T-helper 2 cell treated with Interferon-gamma antibody and Interleukin-4, amounts not matched to agents 5 μg/mL and 100 μg/mL, for 36 hours (primary cell): Measurements from ENCODE around the gene TP53TG5.

Source experiments
- DNase-seq: peaks from one replicate; pipeline ENCODE4 v3.0.0; 2021; ENCODE audit warnings: low spot score
- H3K27ac Mint-ChIP-seq: one replicate; pipeline ENCODE4 v1.8.0; 2021; ENCODE audit warnings: mild to moderate bottlenecking, mixed read lengths
- H3K27me3 Mint-ChIP-seq: one replicate; pipeline ENCODE4 v1.8.0; 2021; ENCODE audit warnings: low read depth, mixed read lengths
- H3K36me3 Mint-ChIP-seq: one replicate; pipeline ENCODE4 v1.8.0; 2021; ENCODE audit warnings: low read depth, mixed read lengths
- H3K4me1 Mint-ChIP-seq: one replicate; pipeline ENCODE4 v1.8.0; 2021; ENCODE audit warnings: low read depth, mixed read lengths
- H3K4me3 Mint-ChIP-seq: one replicate; pipeline ENCODE4 v1.8.0; 2022; ENCODE audit warnings: mild to moderate bottlenecking, moderate library complexity, mixed read lengths
- H3K9me3 Mint-ChIP-seq: one replicate; pipeline ENCODE4 v1.8.0; 2021; ENCODE audit warnings: mixed read lengths

The TP53TG5 gene

DNA sequence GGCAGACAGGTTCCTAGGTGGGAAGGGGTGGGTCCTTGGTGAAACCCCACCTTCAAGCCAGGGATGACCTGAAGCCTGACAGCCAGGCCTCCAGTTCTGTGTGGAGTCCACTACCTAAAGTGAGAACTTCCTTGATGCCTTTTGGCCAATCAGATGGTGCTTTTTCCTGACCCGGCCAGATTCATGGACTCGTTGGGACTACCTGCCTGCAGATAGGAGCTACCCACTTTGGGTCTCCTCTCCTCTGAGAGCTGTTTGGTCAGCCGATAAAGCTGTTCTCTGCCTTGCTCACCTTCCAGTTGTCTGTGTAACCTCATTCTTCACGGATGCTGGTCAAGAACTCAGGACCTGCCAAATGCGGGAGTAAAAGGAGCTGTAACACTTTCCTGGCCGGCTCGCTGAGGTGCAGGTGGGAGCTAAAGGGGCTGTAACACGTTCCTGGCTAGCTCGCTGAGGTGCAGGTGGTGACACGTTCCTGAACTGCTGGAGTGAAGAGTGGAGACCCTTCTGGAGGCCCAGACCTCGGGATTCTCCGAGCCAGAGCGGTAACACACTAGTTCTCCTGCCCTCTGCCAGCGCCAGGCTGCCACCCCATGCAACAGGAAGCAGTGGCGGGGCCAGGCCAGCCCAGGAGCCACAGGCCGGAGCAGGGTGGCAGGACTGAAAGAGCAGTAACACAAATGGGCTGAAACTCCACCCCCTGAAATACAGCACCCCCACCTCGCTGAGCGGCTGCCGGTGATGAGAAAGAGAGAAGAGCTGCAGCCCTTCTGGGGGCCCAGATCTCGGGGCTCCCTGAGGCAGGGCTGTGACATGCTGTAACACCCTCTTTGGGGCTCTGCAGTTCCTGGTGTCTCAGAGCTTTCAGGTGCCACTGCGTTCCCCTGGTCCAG is 16.3 kb upstream of the TP53TG5 start:
- no peak overlapping the region for H3K27ac Mint-ChIP-seq
- H3K36me3 Mint-ChIP-seq, result no peaks in the 10 kb centered on the region
- no peak for DNase-seq
- H3K27me3 Mint-ChIP-seq, result no peaks in the 10 kb centered on the region
- H3K9me3 Mint-ChIP-seq, result peaks cover 3% of the 10 kb centered on the region
- H3K4me3 Mint-ChIP-seq, result no peak overlapping the region
- H3K4me1 Mint-ChIP-seq, result no peaks in the 10 kb centered on the region

DNA sequence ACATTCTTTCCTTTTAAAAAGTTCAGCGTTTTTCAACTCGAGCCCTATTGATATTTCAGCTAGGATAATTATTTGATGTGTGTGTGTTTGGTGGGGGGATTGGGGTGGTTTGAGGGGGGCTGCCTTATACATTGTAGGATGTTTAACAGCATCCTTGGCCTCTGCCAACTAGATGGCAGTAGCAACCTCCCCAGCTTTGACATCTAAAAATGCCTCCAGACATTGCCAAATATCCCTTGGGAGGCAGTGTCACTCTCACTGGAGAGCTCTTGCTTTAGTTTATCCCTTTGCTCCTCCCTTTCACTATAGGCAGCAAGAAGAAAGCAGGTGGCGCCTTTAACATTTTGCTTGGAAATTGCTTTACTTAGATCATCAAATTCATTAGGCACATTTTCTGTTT is 14.6 kb upstream of the TP53TG5 start:
- Mint-ChIP-seq H3K27ac (no peak overlapping the region), H3K4me1 (no peaks in the 10 kb centered on the region), H3K36me3 (no peaks in the 10 kb centered on the region), H3K4me3 (no peak overlapping the region), H3K9me3 (no peaks in the 10 kb centered on the region), H3K27me3 (no peaks in the 10 kb centered on the region)
- DNase-seq, result no peak

DNA sequence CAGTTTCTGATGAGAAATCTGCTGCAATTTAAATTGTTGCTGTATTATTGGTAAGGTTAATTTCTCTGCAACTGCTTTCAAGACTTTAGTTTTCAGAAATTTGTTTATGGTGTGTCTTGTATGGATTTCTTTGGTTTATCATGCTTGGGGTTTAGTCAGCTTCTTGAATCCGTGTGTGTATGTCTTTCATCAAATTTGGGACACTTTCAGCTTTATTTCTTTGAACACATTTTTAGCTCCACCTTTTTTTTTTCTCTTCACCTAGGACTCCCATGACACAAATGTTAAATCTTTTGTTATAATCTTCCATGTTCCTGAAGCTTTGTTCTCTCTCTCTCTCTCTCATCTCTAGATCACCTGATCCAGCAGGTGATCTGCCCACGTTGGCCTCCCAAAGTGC is 13.4 kb upstream of the TP53TG5 start:
- H3K4me3 Mint-ChIP-seq, result no peak overlapping the region
- no peaks in the 10 kb centered on the region for H3K4me1 Mint-ChIP-seq
- H3K36me3 Mint-ChIP-seq, result no peaks in the 10 kb centered on the region
- peaks cover 9% of the 10 kb centered on the region for H3K9me3 Mint-ChIP-seq
- no peak overlapping the region for H3K27ac Mint-ChIP-seq
- no peaks in the 10 kb centered on the region for H3K27me3 Mint-ChIP-seq
- DNase-seq, result no peak

DNA sequence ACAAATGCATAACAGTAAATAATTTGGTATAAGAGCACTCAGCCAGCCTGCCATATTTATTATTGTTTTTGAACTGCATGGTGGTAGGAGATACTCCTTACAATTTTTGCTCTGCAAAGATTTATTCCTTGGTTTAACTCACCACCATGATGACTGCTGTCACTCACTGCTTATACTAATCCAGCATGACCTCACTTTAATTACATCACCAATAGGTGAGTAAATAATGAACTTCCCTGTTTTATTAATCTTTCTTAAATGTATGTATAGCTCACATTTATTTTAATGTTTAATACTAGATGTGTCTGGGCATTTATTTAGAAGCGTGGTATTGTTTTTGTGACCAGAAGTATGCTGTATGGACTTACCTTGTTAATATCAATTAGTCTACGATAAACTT is 12.8 kb upstream of the TP53TG5 start:
- no peaks in the 10 kb centered on the region for H3K36me3 Mint-ChIP-seq

DNA sequence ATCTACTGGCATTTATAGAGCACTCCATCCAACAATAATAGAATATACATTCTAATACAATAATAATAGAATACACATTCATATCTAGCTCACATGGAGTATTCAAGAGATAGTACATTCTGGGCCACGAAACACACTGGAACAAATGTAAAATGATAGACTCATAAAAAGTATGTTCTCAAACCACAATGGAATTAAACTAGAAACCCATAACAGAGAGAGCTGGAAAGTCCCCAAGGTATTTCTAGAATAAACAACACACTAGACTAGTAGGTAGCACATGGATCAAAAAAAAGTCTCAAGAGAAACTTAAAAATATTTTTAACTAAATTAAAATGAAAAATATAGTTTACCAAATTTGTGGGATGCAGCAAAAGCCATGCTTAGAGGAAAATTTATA is 9.1 kb upstream of the TP53TG5 start:
- DNase-seq, result no peak
- peaks cover 9% of the 10 kb centered on the region for H3K9me3 Mint-ChIP-seq
- no peaks in the 10 kb centered on the region for H3K27me3 Mint-ChIP-seq
- H3K27ac Mint-ChIP-seq, result no peak overlapping the region
- H3K36me3 Mint-ChIP-seq, result no peaks in the 10 kb centered on the region
- H3K4me3 Mint-ChIP-seq, result no peak overlapping the region
- no peaks in the 10 kb centered on the region for H3K4me1 Mint-ChIP-seq

More for the DNA sequence above, 12.8 kb upstream of the TP53TG5 start:
- Mint-ChIP-seq H3K27me3 (no peaks in the 10 kb centered on the region), H3K4me3 (no peak overlapping the region), H3K4me1 (no peaks in the 10 kb centered on the region), H3K27ac (no peak overlapping the region), H3K9me3 (peaks cover 9% of the 10 kb centered on the region)
- DNase-seq, result no peak

DNA sequence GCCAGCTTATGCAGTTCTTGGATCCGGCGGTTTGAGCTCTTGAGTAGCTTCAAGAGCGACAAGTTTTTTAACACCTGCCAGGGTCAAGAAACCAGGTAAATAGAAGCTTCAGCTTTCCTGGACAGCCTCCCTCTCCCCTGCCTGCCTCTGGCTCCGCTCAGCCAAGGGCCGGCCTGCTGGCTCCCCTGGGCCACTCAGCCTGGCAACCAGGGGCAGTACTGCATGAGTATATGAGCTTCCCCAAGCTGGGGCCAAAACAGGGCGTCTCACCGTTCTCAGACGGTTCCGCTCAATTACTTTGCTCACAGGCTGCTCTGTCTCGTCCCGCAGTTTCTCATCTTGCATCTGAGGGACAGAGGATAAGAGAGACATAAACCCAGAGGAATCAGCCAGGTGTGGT is 856 bp downstream of the TP53TG5 start:
- H3K36me3 Mint-ChIP-seq, result no peaks in the 10 kb centered on the region
- H3K4me1 Mint-ChIP-seq, result peaks cover 11% of the 10 kb centered on the region
- H3K4me3 Mint-ChIP-seq, result no peak overlapping the region
- no peak overlapping the region for H3K27ac Mint-ChIP-seq
- H3K27me3 Mint-ChIP-seq, result no peaks in the 10 kb centered on the region
- DNase-seq, result no peak
- no peaks in the 10 kb centered on the region for H3K9me3 Mint-ChIP-seq

DNA sequence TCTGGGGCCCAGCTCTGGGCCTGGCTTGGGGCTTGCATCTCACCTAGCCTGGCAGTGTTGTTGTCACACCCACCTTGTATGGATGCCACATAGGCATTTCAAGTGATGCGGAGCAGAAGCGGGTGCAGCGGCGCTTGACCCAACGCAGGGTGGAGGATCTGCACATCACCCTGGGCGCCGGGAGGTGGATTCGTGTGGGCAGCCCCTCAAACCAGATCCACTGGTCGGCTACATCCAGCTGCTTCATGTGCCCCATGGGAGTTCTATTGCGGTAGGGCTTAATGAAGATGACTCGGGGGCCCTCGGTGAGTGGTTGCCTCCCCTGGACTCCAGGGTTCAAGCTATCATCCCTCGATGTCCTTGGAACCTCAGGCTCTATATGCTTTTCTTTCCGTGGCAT is 3.2 kb downstream of the TP53TG5 start:
- Mint-ChIP-seq H3K36me3 (no peaks in the 10 kb centered on the region), H3K4me1 (peaks cover 13% of the 10 kb centered on the region), H3K9me3 (no peaks in the 10 kb centered on the region), H3K4me3 (no peak overlapping the region), H3K27me3 (no peaks in the 10 kb centered on the region), H3K27ac (no peak overlapping the region)
- DNase-seq, result no peak

DNA sequence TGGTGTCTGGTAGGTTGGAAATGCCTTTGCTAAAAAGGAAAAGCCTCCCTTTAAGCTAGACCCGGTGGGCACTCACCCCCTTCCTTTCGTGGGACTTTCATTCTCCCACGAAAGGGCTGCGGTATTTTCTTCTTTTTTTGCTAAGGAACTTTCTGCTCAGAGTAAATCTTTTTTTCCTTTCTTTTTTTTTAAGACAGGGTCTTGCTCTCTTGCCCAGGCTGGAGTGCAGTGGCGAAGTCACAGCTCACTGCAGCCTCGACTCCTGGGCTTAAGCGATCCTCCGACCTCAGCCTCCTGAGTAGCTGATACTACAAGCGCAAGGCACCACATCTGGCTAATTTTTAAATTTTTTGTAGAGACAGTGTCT is 4.0 kb downstream of the TP53TG5 start:
- H3K4me3 Mint-ChIP-seq, result peak overlapping the region; percentile 77
- no peak for DNase-seq
- no peaks in the 10 kb centered on the region for H3K27me3 Mint-ChIP-seq
- peaks cover 1% of the 10 kb centered on the region for H3K36me3 Mint-ChIP-seq
- no peak overlapping the region for H3K27ac Mint-ChIP-seq
- no peaks in the 10 kb centered on the region for H3K9me3 Mint-ChIP-seq
- peaks cover 13% of the 10 kb centered on the region for H3K4me1 Mint-ChIP-seq

DNA sequence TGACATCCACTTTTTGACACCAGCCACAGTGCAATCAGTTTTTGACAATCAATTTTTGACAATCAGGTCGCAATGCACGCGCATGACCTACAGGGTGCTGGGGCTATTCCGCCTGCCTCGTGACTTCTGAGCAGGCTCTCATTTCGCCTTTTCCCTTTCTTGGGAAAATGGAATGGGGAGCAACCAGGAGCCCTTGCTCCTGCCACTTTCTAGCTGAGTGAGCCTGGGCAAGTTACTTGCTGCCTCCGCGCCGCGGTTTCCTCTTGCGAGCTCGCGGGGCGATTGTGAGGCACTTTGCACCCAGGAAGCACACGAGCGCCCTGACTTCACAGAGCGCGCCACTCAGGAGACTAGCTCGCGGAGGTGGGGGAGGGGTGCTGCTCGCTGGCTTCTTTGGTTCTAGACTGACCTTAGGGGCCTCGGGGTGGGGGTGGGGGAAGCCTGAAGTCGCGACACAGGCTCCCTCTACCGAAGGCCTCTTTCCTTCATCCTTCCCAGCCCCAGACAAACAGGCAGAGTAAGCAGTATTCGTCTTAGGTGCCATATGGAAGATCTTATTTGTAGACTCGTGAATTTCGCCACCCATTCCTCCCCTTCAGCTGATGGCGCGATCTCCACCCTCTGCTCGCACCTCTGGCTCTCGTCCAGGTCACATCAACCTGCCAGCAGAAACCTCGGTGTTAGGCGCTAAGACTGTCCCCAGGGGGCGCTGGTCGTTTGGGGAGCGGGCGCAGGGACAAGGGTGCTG is 4.6 kb downstream of the TP53TG5 start:
- Mint-ChIP-seq H3K27me3 (no peaks in the 10 kb centered on the region), H3K36me3 (peaks cover 6% of the 10 kb centered on the region), H3K27ac (peak overlapping the region; percentile 80), H3K4me1 (peaks cover 18% of the 10 kb centered on the region), H3K4me3 (peak overlapping the region; percentile 77), H3K9me3 (no peaks in the 10 kb centered on the region)
- peak; percentile 81 for DNase-seq

DNA sequence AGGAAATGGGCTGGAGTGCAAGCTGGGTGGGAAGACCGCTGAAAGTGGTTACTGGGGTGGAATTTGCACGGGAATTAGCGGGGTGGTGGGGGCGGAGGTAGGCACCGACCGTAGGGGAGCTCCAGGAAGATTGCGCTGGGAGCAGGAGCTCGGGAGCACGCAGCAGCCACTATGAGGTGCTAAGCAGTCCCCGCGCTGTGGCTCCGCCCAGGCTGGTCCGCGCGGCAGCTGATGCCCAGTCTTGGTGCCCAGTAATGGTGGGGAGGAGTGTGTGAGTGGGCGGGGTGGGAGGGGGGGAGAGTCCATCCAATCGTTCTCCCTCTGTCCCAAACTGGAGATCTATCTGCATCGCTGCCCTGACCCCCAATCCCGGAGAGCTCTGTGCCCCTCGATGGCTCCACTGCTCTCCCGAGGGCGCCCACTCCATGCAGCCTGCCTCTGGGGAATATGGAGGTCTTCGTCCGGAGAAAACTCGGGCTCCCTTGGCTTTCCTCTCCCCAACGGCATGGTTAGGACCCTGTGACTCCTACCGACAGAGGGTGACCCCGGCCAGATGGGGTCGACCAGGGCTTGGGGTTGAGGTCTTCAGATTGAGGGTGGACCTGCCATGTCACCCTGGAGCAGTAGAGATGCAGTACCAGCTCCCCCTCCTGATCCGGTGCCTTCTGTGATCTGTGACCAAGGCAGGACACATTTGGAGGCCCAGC is 5.3 kb downstream of the TP53TG5 start:
- Mint-ChIP-seq H3K9me3 (no peaks in the 10 kb centered on the region), H3K27me3 (no peaks in the 10 kb centered on the region), H3K4me1 (peaks cover 25% of the 10 kb centered on the region), H3K27ac (peak overlapping the region; percentile 80), H3K36me3 (peaks cover 13% of the 10 kb centered on the region), H3K4me3 (peak overlapping the region; percentile 77)
- no peak for DNase-seq

DNA sequence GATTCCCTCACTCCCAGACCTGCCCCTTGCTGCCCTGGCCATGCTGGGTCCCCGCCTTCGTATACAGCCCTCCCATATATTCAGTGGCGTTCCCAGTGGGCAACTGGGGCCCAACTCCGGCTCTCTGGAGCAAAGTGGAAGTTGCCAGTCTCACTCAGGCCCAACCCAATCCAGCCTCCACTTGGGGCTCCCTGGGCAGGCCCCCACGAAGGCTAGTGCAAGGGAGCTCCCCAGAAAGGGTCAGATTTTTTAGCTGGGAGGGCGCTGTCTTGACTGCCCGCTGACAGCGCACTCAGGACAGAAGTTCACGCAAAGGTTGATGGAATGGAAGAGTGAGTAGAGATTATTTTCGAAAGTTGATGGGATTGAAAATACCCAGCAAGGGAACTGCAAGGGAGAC is 5.9 kb downstream of the TP53TG5 start:
- Mint-ChIP-seq H3K4me3 (peak overlapping the region; percentile 39), H3K4me1 (peaks cover 26% of the 10 kb centered on the region), H3K9me3 (no peaks in the 10 kb centered on the region), H3K27ac (peak overlapping the region; percentile 22), H3K36me3 (peaks cover 18% of the 10 kb centered on the region), H3K27me3 (no peaks in the 10 kb centered on the region)
- DNase-seq, result no peak

DNA sequence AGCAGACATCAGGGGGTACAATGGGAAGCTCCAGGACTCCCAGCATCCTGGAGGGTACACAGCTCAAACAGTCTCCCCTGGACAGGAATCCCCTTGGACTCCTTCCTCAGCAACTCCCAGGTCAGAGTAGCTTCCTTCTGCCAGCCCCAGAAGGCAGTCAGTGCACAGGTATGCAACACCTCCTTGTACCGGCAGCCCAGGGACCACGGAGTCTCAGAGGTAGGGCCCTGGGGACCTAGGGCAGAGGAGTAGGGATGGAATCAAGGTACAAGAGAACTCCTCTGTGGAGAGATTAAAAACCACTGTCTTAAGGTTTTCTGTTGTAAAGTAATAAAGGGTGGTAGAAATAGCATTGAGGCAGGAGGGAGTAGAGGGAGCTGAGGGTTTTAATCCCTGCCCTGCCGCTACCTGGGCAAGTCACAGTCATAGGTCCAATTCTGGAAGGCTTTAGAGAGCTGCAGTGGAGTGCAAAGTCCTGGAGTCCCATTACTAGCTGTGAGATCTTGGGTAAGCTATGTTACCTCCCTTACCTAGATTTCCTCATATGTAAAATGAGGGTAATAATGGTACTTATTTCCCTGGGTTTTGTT is 7.5 kb downstream of the TP53TG5 start:
- Mint-ChIP-seq H3K9me3 (no peaks in the 10 kb centered on the region), H3K27me3 (no peaks in the 10 kb centered on the region), H3K4me3 (no peak overlapping the region), H3K4me1 (peaks cover 28% of the 10 kb centered on the region), H3K36me3 (peaks cover 25% of the 10 kb centered on the region), H3K27ac (no peak overlapping the region)
- DNase-seq, result no peak

DNA sequence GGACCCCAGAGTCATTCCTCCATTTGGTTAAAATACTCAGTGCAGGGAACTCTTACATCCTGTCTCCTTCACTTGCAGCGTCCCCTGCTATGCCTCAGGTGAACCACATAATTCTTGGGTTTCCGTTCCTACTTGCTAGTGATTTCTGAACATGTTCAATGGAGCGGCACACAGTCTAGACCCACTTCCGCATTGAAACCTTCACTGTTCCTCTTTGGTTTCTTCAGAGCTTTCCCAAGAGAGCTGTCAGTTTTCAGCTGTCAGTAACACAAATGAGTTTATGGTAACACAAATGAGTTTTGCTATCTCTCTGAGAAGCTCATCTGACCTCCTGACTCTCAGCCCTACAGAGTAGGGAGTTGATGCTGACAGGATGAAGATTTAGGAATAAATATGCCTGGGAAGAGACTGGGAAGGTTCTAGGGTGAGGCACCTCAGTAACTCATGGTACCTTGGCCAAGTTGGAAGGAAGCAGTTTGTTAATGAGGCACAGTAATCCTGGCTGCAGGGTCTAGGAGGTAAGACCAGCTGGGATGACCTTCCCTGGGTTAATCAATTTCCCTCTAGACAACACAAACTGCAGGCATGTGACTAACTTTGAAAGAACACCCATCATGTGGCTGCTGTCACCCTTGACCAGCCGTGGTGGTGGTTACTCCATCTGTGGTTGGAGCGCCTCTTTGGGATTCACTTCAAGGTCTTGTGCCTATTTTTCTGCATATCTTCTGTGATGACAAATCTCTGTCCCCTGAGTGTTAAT is 9.7 kb downstream of the TP53TG5 start:
- Mint-ChIP-seq H3K4me1 (peaks cover 39% of the 10 kb centered on the region), H3K27ac (peak overlapping the region; percentile 43), H3K9me3 (no peaks in the 10 kb centered on the region), H3K27me3 (no peaks in the 10 kb centered on the region), H3K4me3 (peak overlapping the region; percentile 72), H3K36me3 (peaks cover 30% of the 10 kb centered on the region)
- peak; percentile 31 for DNase-seq
